Measurements from ENCODE around the gene MRPL37. TPM values are rescaled to one million over a fixed set of nuclear protein-coding genes. Genes with fewer than 3 reads are reported as not detected.

The MRPL37 gene
- total RNA-seq = 158 and 162 TPM in 2 replicates

DNA sequence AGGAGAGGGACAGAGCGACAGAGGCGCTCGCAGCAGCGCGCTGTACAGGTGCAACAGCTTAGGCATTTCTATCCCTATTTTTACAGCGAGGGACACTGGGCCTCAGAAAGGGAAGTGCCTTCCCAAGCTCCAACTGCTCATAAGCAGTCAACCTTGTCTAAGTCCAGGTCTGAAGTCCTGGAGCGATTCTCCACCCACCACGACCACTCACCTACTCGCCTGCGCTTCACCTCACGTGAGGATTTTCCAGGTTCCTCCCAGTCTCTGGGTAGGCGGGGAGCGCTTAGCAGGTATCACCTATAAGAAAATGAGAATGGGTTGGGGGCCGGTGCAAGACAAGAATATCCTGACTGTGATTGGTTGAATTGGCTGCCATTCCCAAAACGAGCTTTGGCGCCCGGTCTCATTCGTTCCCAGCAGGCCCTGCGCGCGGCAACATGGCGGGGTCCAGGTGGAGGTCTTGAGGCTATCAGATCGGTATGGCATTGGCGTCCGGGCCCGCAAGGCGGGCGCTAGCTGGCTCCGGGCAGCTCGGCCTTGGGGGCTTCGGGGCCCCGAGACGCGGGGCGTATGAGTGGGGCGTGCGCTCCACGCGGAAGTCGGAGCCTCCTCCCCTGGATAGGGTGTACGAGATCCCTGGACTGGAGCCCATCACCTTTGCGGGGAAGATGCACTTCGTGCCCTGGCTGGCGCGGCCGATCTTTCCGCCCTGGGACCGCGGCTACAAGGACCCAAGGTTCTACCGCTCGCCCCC lies at the start of gene MRPL37, which contains the start of gene CYB5RL:
MRPL37 (plus strand) TSS at position 403 of the 754 bp plus-strand sequence; CDS start at position 480, 77 bp downstream.
CYB5RL (minus strand) TSS at position 266 of the 754 bp plus-strand sequence. CDS start 4,414 bp downstream, outside the sequence.
- intact Hi-C loops (cut with micrococcal nuclease) = loop anchor here (1.0 to 2.0 kb wide), 5 partner anchors 31 to 515 kb away; partner anchors contain the start of genes SSBP3, TCEANC2, TMEM59 and TTC4
- peaks cover 29% of the 10 kb centered on the region for H3K4me1 Mint-ChIP-seq
- no peaks in the 10 kb centered on the region for H3K27me3 Mint-ChIP-seq
- H3K9me3 Mint-ChIP-seq = no peaks in the 10 kb centered on the region
- H3K4me3 Mint-ChIP-seq = peak within 1 kb of the TSS; percentile 88
- peak; percentile 98 for DNase-seq
- peak within 1 kb of the TSS; percentile 73 for H3K27ac Mint-ChIP-seq
- peaks cover 11% of the 10 kb centered on the region for H3K36me3 Mint-ChIP-seq (ENCODE audit: low read depth)

DNA sequence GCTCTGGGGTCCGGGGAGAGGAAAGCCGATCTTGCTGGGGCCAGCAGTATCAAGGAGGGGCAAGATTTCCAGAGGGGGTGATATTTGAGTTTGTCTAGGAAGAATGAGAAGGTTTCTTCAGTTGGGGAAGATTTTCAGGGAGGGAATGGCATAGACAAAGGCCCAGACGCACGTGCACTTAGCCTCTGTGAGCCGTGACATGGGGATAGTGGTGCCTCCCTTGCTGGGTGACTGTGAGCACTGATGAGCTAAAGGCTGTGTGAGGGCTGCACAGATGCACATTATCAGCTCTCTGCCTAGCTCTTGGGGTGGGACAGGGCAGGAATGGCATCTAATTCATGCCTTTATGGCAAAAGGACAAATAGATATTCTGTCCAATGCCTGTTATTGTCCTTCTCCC lies 49.0 kb upstream of the MRPL37 start:
- H3K4me1 Mint-ChIP-seq = no peaks in the 10 kb centered on the region
- no peaks in the 10 kb centered on the region for H3K36me3 Mint-ChIP-seq (ENCODE audit: low read depth)
- intact Hi-C loops (cut with micrococcal nuclease) = no loop called here
- peaks cover 1% of the 10 kb centered on the region for H3K27me3 Mint-ChIP-seq
- H3K27ac Mint-ChIP-seq = no peak overlapping the region
- H3K4me3 Mint-ChIP-seq = no peak overlapping the region
- no peak for DNase-seq
- H3K9me3 Mint-ChIP-seq = no peaks in the 10 kb centered on the region

GRCh38 chr1:54152696-54153095 lies 47.3 kb upstream of the MRPL37 start, which contains the start of gene CDCP2:
CDCP2 (minus strand) TSS chr1:54153000; CDS start chr1:54152922, 78 bp downstream.
- no peak within 1 kb of the TSS for H3K27ac Mint-ChIP-seq
- no peaks in the 10 kb centered on the region for H3K36me3 Mint-ChIP-seq (ENCODE audit: low read depth)
- H3K27me3 Mint-ChIP-seq = peaks cover 1% of the 10 kb centered on the region
- no peak for DNase-seq
- H3K4me3 Mint-ChIP-seq = no peak within 1 kb of the TSS
- intact Hi-C loops (cut with micrococcal nuclease) = no loop called here
- no peaks in the 10 kb centered on the region for H3K4me1 Mint-ChIP-seq
- no peaks in the 10 kb centered on the region for H3K9me3 Mint-ChIP-seq

GRCh38 chr1:54153535-54154439 lies 46.2 kb upstream of the MRPL37 start:
- intact Hi-C loops (cut with micrococcal nuclease) = no loop called here
- H3K4me1 Mint-ChIP-seq = no peaks in the 10 kb centered on the region
- H3K4me3 Mint-ChIP-seq = no peak overlapping the region
- H3K9me3 Mint-ChIP-seq = no peaks in the 10 kb centered on the region
- H3K27ac Mint-ChIP-seq = no peak overlapping the region
- H3K36me3 Mint-ChIP-seq (ENCODE audit: low read depth) = no peaks in the 10 kb centered on the region
- no peaks in the 10 kb centered on the region for H3K27me3 Mint-ChIP-seq
- DNase-seq = no peak

DNA sequence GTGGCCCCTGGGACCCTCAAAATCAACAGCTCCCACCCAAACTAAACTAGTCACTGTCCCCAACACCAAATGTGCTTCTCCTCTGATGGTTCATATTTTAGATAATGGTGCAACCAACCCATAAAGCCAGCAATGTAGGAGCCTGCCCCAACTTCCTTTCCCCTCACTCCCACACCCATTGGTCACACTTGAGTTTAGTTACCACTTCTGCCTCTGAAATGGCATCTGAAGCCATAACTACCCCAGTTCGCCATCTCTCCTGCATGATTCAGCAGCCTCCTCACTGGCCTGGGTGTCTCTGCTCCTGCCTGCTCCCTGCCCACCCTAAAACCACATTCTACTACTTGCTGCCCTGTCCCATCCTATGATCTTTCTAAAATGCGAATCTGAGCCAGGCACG lies 43.8 kb upstream of the MRPL37 start:
- Mint-ChIP-seq H3K4me3 (no peak overlapping the region), H3K27me3 (no peaks in the 10 kb centered on the region), H3K4me1 (no peaks in the 10 kb centered on the region), H3K9me3 (no peaks in the 10 kb centered on the region), H3K36me3 (ENCODE audit: low read depth) (no peaks in the 10 kb centered on the region), H3K27ac (no peak overlapping the region)
- intact Hi-C loops (cut with micrococcal nuclease) = no loop called here
- no peak for DNase-seq

- intact Hi-C loops (cut with micrococcal nuclease) = no loop called here
- H3K27me3 Mint-ChIP-seq = no peaks in the 10 kb centered on the region
- DNase-seq = no peak
Measured at GRCh38 chr1:54156986-54157385, 43.0 kb upstream of the MRPL37 start.

GRCh38 chr1:54157401-54157800 lies 42.6 kb upstream of the MRPL37 start:
- H3K36me3 Mint-ChIP-seq (ENCODE audit: low read depth) = no peaks in the 10 kb centered on the region
- no peak overlapping the region for H3K27ac Mint-ChIP-seq
- intact Hi-C loops (cut with micrococcal nuclease) = no loop called here
- no peak overlapping the region for H3K4me3 Mint-ChIP-seq
- no peaks in the 10 kb centered on the region for H3K27me3 Mint-ChIP-seq
- DNase-seq = no peak
- no peaks in the 10 kb centered on the region for H3K4me1 Mint-ChIP-seq
- H3K9me3 Mint-ChIP-seq = no peaks in the 10 kb centered on the region

More at GRCh38 chr1:54156986-54157385, 43.0 kb upstream of the MRPL37 start:
- no peak overlapping the region for H3K4me3 Mint-ChIP-seq
- H3K9me3 Mint-ChIP-seq = no peaks in the 10 kb centered on the region
- H3K36me3 Mint-ChIP-seq (ENCODE audit: low read depth) = no peaks in the 10 kb centered on the region
- no peak overlapping the region for H3K27ac Mint-ChIP-seq
- H3K4me1 Mint-ChIP-seq = no peaks in the 10 kb centered on the region

DNA sequence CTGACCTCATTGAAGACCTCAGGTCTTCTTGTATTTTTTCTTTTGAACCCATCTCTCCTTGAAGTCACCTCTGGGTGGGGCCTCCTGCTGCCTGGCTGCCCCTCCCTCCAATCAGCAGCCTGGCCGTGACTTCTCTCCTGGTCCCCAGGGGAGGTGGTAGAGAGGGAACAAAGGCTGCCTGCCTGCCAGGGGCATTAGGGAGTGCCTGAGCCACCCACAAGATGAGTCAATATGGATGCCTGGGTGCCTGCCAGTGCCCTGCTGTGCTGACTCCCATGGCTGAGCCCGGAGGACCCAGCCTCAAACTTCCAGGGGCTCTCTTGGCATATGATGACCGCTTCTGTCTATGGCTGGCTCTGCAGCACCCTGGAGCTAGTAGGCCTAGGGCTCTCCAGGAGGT lies 41.9 kb upstream of the MRPL37 start:
- Mint-ChIP-seq H3K27ac (no peak overlapping the region), H3K9me3 (no peaks in the 10 kb centered on the region), H3K36me3 (ENCODE audit: low read depth) (no peaks in the 10 kb centered on the region), H3K27me3 (no peaks in the 10 kb centered on the region), H3K4me1 (no peaks in the 10 kb centered on the region), H3K4me3 (no peak overlapping the region)
- intact Hi-C loops (cut with micrococcal nuclease) = no loop called here
- no peak for DNase-seq

- H3K9me3 Mint-ChIP-seq = no peaks in the 10 kb centered on the region
- no peak for DNase-seq
- intact Hi-C loops (cut with micrococcal nuclease) = no loop called here
- H3K36me3 Mint-ChIP-seq (ENCODE audit: low read depth) = no peaks in the 10 kb centered on the region
- H3K4me3 Mint-ChIP-seq = no peak overlapping the region
- no peaks in the 10 kb centered on the region for H3K27me3 Mint-ChIP-seq
- H3K4me1 Mint-ChIP-seq = no peaks in the 10 kb centered on the region
- no peak overlapping the region for H3K27ac Mint-ChIP-seq
Measured at GRCh38 chr1:54159733-54160316, 40.1 kb upstream of the MRPL37 start.

DNA sequence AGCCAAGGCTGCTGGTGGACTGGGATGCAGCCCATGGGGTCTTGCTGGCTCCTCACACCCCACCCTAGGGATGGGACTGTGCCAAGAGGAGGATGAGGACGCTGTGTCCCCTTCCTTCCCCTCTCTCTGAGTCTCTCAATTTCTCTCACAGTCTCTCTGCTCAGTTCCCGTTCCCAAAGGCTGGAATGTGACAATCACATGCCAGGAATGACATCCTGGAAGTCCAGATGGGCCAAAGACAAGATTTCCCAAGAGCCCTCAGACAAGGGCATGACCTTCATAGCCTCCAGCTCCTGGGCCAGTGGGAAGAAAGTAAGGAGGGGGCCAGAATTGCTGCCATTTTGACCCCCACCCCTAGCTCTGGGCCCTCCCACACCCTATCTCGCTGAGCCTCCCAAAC lies 39.6 kb upstream of the MRPL37 start:
- intact Hi-C loops (cut with micrococcal nuclease) = no loop called here
- DNase-seq = no peak
- no peaks in the 10 kb centered on the region for H3K36me3 Mint-ChIP-seq (ENCODE audit: low read depth)
- H3K4me1 Mint-ChIP-seq = no peaks in the 10 kb centered on the region
- no peaks in the 10 kb centered on the region for H3K9me3 Mint-ChIP-seq
- H3K4me3 Mint-ChIP-seq = no peak overlapping the region
- H3K27ac Mint-ChIP-seq = no peak overlapping the region
- no peaks in the 10 kb centered on the region for H3K27me3 Mint-ChIP-seq

DNA sequence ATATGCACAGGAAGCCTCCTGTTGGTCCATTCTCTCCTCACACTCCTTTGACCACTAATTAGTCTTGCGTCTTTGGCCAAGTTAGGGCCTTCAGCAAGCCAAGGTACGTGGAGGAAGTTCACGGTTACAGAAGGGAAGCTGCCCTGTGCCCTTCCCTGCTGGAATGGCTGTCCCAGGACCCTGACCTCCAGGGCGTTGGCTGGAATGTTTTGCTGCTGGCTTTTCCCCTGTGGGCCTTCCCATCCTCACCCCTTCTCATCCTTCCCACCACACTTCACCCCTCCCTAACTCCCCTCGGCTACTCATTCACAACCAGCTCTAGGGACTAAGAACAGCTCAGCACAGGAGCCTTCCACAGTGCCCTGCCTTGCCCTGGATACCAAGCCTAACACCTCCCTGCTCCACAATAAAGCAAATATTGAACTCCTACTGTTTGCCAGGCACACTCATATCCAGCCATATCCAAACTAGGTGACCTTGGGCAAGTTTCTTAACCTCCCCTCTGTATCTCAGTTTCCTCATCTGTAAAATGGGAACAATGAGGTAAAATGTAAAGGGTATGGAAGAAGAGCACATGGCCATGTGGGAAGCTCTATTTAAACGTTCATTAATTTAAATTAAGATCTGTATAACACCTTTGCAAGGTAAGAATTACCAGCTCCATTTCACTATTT lies 38.3 kb upstream of the MRPL37 start:
- H3K4me3 Mint-ChIP-seq = no peak overlapping the region
- no peak for DNase-seq
- H3K4me1 Mint-ChIP-seq = no peaks in the 10 kb centered on the region
- no peak overlapping the region for H3K27ac Mint-ChIP-seq
- H3K27me3 Mint-ChIP-seq = no peaks in the 10 kb centered on the region
- intact Hi-C loops (cut with micrococcal nuclease) = no loop called here
- no peaks in the 10 kb centered on the region for H3K9me3 Mint-ChIP-seq
- no peaks in the 10 kb centered on the region for H3K36me3 Mint-ChIP-seq (ENCODE audit: low read depth)

- Mint-ChIP-seq H3K4me3 (no peak overlapping the region), H3K4me1 (no peaks in the 10 kb centered on the region), H3K27ac (no peak overlapping the region), H3K36me3 (ENCODE audit: low read depth) (no peaks in the 10 kb centered on the region), H3K9me3 (no peaks in the 10 kb centered on the region), H3K27me3 (no peaks in the 10 kb centered on the region)
- intact Hi-C loops (cut with micrococcal nuclease) = no loop called here
- DNase-seq = no peak
Measured at GRCh38 chr1:54163051-54163450, 36.9 kb upstream of the MRPL37 start.

- H3K4me3 Mint-ChIP-seq = no peak overlapping the region
- H3K4me1 Mint-ChIP-seq = no peaks in the 10 kb centered on the region
- no peaks in the 10 kb centered on the region for H3K27me3 Mint-ChIP-seq
- intact Hi-C loops (cut with micrococcal nuclease) = no loop called here
- H3K36me3 Mint-ChIP-seq (ENCODE audit: low read depth) = no peaks in the 10 kb centered on the region
- no peak overlapping the region for H3K27ac Mint-ChIP-seq
- H3K9me3 Mint-ChIP-seq = no peaks in the 10 kb centered on the region
- DNase-seq = no peak
Measured at GRCh38 chr1:54163573-54163972, 36.4 kb upstream of the MRPL37 start.

Data from activated CD4-positive, alpha-beta T cell treated with anti-CD3 and anti-CD28 coated beads, Interleukin-2, amount 10 ng/mL, durations not matched to agents 24 days and 14 days (primary cell).